HEK293 (cell line): ENCODE measurements around the gene IL20RA.
A peak's percentile ranks its signal among the peaks of the same experiment; 100 is the strongest.

ENCODE experiments used
- CTCF ChIA-PET: fragments of 350-600 bp; formaldehyde crosslinking; extraction: SDS; loops from one replicate; lab custom pipeline; 2021; ENCODE audit warnings: antibody characterized with exemption; lab: Yijun Ruan, JAX
- POLR2A ChIA-PET: fragments of 300-600 bp; formaldehyde crosslinking; extraction: SDS; loops from one replicate; lab custom pipeline; 2020; ENCODE audit warnings: antibody characterized with exemption, inconsistent platforms; lab: Yijun Ruan, JAX
- H3K27ac ChIP-seq: fragments of 200-500 bp; sonication (Bioruptor generic); 2 replicates; pipeline ENCODE4 v1.5.1; 2014; ENCODE audit warnings: low read depth, low read length, control low read depth, inconsistent platforms; ENCODE audit errors: extremely low read depth
- H3K36me3 ChIP-seq, 2 experiments: fragments of 200-500 bp in 1 of 2; sonication (Bioruptor generic) in 1 of 2; 1 replicate in 1 of 2; 2 replicates in 1 of 2; pipeline ENCODE4 v1.5.1; 2014 to 2017; ENCODE audit warnings: inconsistent platforms in 2 of 2, low read length in 2 of 2; ENCODE audit not compliant: control insufficient read depth in 2 of 2, insufficient read depth in 1 of 2
- H3K4me1 ChIP-seq: fragments of 200-500 bp; sonication (Bioruptor generic); 2 replicates; pipeline ENCODE4 v1.5.1; 2014; ENCODE audit warnings: mild to moderate bottlenecking, low read length, inconsistent platforms; ENCODE audit not compliant: control insufficient read depth, insufficient read depth
- H3K4me3 ChIP-seq: 2 replicates; pipeline ENCODE4 v1.5.1; 2011; ENCODE audit warnings: low read depth, mild to moderate bottlenecking, control low read depth, low read length, moderate library complexity
- H3K9me3 ChIP-seq: fragments of 200-500 bp; sonication (Bioruptor generic); 2 replicates; pipeline ENCODE4 v1.5.1; 2014; ENCODE audit warnings: low read depth, low read length, inconsistent platforms; ENCODE audit not compliant: control insufficient read depth, insufficient read depth
- BCL11A ChIP-seq: fragments of 450-650 bp; formaldehyde crosslinking; IDR thresholded peaks from 2 replicates; pipeline ENCODE4 v1.5.1; 2016; ENCODE audit warnings: low read depth, missing biosample characterization, missing genetic modification characterization
- BCL6B ChIP-seq: fragments of 450-650 bp; formaldehyde crosslinking; IDR thresholded peaks from 2 replicates; pipeline ENCODE4 v1.5.1; 2017; ENCODE audit warnings: missing biosample characterization, missing genetic modification characterization
- FEZF1 ChIP-seq: fragments of 450-650 bp; formaldehyde crosslinking; IDR thresholded peaks from 2 replicates; pipeline ENCODE4 v1.5.1; 2016; ENCODE audit warnings: missing biosample characterization, missing genetic modification characterization
- GFI1B ChIP-seq: fragments of 450-650 bp; formaldehyde crosslinking; IDR thresholded peaks from 2 replicates; pipeline ENCODE4 v1.5.1; 2016; ENCODE audit warnings: missing biosample characterization, missing genetic modification characterization
- IKZF3 ChIP-seq: fragments of 450-650 bp; IDR thresholded peaks from 2 replicates; pipeline ENCODE4 v1.5.0; 2018; ENCODE audit warnings: missing biosample characterization, mild to moderate bottlenecking, missing genetic modification characterization, moderate library complexity
- KLF10 ChIP-seq: fragments of 450-650 bp; IDR thresholded peaks from 2 replicates; pipeline ENCODE4 v1.5.1; 2018; ENCODE audit warnings: missing biosample characterization, mild to moderate bottlenecking, missing genetic modification characterization
- KLF7 ChIP-seq: fragments of 450-650 bp; formaldehyde crosslinking; IDR thresholded peaks from 2 replicates; pipeline ENCODE4 v1.5.1; 2016; ENCODE audit warnings: missing biosample characterization, missing genetic modification characterization, borderline replicate concordance
- OSR2 ChIP-seq: fragments of 450-650 bp; formaldehyde crosslinking; IDR thresholded peaks from 2 replicates; pipeline ENCODE4 v1.5.1; 2016; ENCODE audit warnings: missing biosample characterization, missing genetic modification characterization
- ZEB2 ChIP-seq: fragments of 450-650 bp; formaldehyde crosslinking; IDR thresholded peaks from 2 replicates; pipeline ENCODE4 v1.5.1; 2016; ENCODE audit warnings: missing biosample characterization, missing genetic modification characterization
- ZNF10 ChIP-seq: fragments of 450-650 bp; formaldehyde crosslinking; IDR thresholded peaks from 2 replicates; pipeline ENCODE4 v1.5.1; 2017; ENCODE audit warnings: missing biosample characterization, missing genetic modification characterization
- ZNF133 ChIP-seq: fragments of 450-650 bp; formaldehyde crosslinking; IDR thresholded peaks from 2 replicates; pipeline ENCODE4 v1.5.1; 2016; ENCODE audit warnings: missing biosample characterization, missing genetic modification characterization
- ZNF157 ChIP-seq: fragments of 450-650 bp; formaldehyde crosslinking; IDR thresholded peaks from 2 replicates; pipeline ENCODE4 v1.5.1; 2016; ENCODE audit warnings: missing biosample characterization, missing genetic modification characterization
- ZNF16 ChIP-seq: fragments of 450-650 bp; formaldehyde crosslinking; IDR thresholded peaks from 2 replicates; pipeline ENCODE4 v1.5.1; 2016; ENCODE audit warnings: low read depth, missing biosample characterization, missing genetic modification characterization
- ZNF174 ChIP-seq: fragments of 450-650 bp; formaldehyde crosslinking; IDR thresholded peaks from 2 replicates; pipeline ENCODE4 v1.5.0; 2017; ENCODE audit warnings: missing biosample characterization, mild to moderate bottlenecking, missing genetic modification characterization
- ZNF18 ChIP-seq: fragments of 450-650 bp; formaldehyde crosslinking; IDR thresholded peaks from 2 replicates; pipeline ENCODE4 v1.5.1; 2016; ENCODE audit warnings: missing biosample characterization, missing genetic modification characterization
- ZNF24 ChIP-seq: fragments of 450-650 bp; formaldehyde crosslinking; IDR thresholded peaks from 2 replicates; pipeline ENCODE4 v1.5.1; 2016; ENCODE audit warnings: missing biosample characterization, missing genetic modification characterization
- ZNF26 ChIP-seq: fragments of 450-650 bp; formaldehyde crosslinking; IDR thresholded peaks from 2 replicates; pipeline ENCODE4 v1.5.1; 2016; ENCODE audit warnings: missing biosample characterization, missing genetic modification characterization
- ZNF510 ChIP-seq: fragments of 450-650 bp; formaldehyde crosslinking; IDR thresholded peaks from 2 replicates; pipeline ENCODE4 v1.5.1; 2018; ENCODE audit warnings: mild to moderate bottlenecking, missing genetic modification characterization, missing biosample characterization; ENCODE audit not compliant: insufficient replicate concordance
- ZNF600 ChIP-seq: fragments of 450-650 bp; formaldehyde crosslinking; IDR thresholded peaks from 2 replicates; pipeline ENCODE4 v1.5.1; 2016; ENCODE audit warnings: missing biosample characterization, missing genetic modification characterization
- ZNF626 ChIP-seq: fragments of 450-650 bp; sonication (Bioruptor Pico); formaldehyde crosslinking; IDR thresholded peaks from 2 replicates; pipeline ENCODE4 v1.5.1; 2018; ENCODE audit warnings: missing biosample characterization, missing genetic modification characterization, inconsistent platforms
- ZNF660 ChIP-seq: fragments of 450-650 bp; IDR thresholded peaks from 2 replicates; pipeline ENCODE4 v1.5.1; 2018; ENCODE audit warnings: missing biosample characterization, mild to moderate bottlenecking, missing genetic modification characterization
- ZNF791 ChIP-seq: fragments of 450-650 bp; formaldehyde crosslinking; IDR thresholded peaks from 2 replicates; pipeline ENCODE4 v1.5.1; 2016; ENCODE audit warnings: missing biosample characterization, missing genetic modification characterization
- ZXDB ChIP-seq: fragments of 450-650 bp; formaldehyde crosslinking; IDR thresholded peaks from 2 replicates; pipeline ENCODE4 v1.5.1; 2016; ENCODE audit warnings: missing biosample characterization, missing genetic modification characterization
- TF ChIP-seq, protein P1 (sequence below): fragments of 450-650 bp; formaldehyde crosslinking; IDR thresholded peaks from 2 replicates; pipeline ENCODE4 v1.5.1; 2017; ENCODE audit warnings: missing biosample characterization, missing genetic modification characterization
- TF ChIP-seq, protein P2 (sequence below): fragments of 450-650 bp; formaldehyde crosslinking; IDR thresholded peaks from 2 replicates; pipeline ENCODE4 v1.5.1; 2016; ENCODE audit warnings: missing biosample characterization, missing genetic modification characterization
- TF ChIP-seq, protein P3 (sequence below): fragments of 450-650 bp; formaldehyde crosslinking; IDR thresholded peaks from 2 replicates; pipeline ENCODE4 v1.5.1; 2017; ENCODE audit warnings: missing biosample characterization, missing genetic modification characterization

IL20RA gene

DNA sequence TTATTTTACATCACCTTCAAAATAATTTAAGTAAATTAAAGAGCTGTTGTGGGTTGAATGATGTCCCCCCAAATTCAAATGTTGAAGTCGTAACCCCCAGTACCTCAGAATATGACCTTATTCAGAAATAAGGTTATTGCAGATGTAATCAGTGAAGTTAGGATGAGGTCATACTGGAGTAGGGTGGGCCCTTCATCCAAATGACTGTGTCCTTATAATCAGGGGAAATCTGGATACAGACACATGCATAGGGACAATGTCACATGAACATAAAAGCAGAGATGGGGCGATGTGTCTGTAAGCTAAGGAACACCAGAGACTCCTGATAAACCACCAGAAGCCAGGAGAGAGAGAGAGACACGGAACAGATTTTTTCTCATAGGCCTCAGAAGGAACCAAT, 13.3 kb upstream of the IL20RA start (continued):
- TF ChIP-seq, protein P1, sequence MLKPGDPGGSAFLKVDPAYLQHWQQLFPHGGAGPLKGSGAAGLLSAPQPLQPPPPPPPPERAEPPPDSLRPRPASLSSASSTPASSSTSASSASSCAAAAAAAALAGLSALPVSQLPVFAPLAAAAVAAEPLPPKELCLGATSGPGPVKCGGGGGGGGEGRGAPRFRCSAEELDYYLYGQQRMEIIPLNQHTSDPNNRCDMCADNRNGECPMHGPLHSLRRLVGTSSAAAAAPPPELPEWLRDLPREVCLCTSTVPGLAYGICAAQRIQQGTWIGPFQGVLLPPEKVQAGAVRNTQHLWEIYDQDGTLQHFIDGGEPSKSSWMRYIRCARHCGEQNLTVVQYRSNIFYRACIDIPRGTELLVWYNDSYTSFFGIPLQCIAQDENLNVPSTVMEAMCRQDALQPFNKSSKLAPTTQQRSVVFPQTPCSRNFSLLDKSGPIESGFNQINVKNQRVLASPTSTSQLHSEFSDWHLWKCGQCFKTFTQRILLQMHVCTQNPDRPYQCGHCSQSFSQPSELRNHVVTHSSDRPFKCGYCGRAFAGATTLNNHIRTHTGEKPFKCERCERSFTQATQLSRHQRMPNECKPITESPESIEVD (tag by site-specific recombination), result no peak
- no peak for TF ChIP-seq ZNF157
- no peak for TF ChIP-seq ZNF174

- H3K9me3 ChIP-seq, result no peaks in the 10 kb centered on the region
- H3K4me3 ChIP-seq, result no peak overlapping the region
- H3K4me1 ChIP-seq, result no peaks in the 10 kb centered on the region
- TF ChIP-seq BCL6B (tag by site-specific recombination), result no peak
- 0 out of 2 replicates have a peak, but pooled peaks have one; percentile 45 for TF ChIP-seq FEZF1 (tag by site-specific recombination)
- no peak for TF ChIP-seq OSR2 (tag by site-specific recombination)
- no peak for TF ChIP-seq ZNF26
- TF ChIP-seq ZNF791 (tag by site-specific recombination), result no peak
- TF ChIP-seq ZNF660 (tag by site-specific recombination), result no peak
- TF ChIP-seq, protein P2, sequence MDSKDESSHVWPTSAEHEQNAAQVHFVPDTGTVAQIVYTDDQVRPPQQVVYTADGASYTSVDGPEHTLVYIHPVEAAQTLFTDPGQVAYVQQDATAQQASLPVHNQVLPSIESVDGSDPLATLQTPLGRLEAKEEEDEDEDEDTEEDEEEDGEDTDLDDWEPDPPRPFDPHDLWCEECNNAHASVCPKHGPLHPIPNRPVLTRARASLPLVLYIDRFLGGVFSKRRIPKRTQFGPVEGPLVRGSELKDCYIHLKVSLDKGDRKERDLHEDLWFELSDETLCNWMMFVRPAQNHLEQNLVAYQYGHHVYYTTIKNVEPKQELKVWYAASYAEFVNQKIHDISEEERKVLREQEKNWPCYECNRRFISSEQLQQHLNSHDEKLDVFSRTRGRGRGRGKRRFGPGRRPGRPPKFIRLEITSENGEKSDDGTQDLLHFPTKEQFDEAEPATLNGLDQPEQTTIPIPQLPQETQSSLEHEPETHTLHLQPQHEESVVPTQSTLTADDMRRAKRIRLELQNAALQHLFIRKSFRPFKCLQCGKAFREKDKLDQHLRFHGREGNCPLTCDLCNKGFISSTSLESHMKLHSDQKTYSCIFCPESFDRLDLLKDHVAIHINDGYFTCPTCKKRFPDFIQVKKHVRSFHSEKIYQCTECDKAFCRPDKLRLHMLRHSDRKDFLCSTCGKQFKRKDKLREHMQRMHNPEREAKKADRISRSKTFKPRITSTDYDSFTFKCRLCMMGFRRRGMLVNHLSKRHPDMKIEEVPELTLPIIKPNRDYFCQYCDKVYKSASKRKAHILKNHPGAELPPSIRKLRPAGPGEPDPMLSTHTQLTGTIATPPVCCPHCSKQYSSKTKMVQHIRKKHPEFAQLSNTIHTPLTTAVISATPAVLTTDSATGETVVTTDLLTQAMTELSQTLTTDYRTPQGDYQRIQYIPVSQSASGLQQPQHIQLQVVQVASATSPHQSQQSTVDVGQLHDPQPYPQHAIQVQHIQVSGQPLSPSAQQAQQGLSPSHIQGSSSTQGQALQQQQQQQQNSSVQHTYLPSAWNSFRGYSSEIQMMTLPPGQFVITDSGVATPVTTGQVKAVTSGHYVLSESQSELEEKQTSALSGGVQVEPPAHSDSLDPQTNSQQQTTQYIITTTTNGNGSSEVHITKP, result no peak
- TF ChIP-seq ZNF510, result no peak
- TF ChIP-seq ZNF10 (tag by site-specific recombination), result peak; percentile 79
- TF ChIP-seq ZNF133, result no peak
- no peak for TF ChIP-seq ZNF24 (tag by site-specific recombination)
- TF ChIP-seq IKZF3 (tag by site-specific recombination), result no peak
- TF ChIP-seq ZXDB (tag by site-specific recombination), result no peak
- TF ChIP-seq ZEB2 (tag by site-specific recombination), result no peak
- TF ChIP-seq GFI1B (tag by site-specific recombination), result peak; percentile 71
- no peak for TF ChIP-seq ZNF600 (tag by site-specific recombination)
- no peak for TF ChIP-seq KLF7 (tag by site-specific recombination)
- TF ChIP-seq ZNF16 (tag by site-specific recombination), result no peak
- no peak for TF ChIP-seq BCL11A (tag by site-specific recombination)
- TF ChIP-seq, protein P3, sequence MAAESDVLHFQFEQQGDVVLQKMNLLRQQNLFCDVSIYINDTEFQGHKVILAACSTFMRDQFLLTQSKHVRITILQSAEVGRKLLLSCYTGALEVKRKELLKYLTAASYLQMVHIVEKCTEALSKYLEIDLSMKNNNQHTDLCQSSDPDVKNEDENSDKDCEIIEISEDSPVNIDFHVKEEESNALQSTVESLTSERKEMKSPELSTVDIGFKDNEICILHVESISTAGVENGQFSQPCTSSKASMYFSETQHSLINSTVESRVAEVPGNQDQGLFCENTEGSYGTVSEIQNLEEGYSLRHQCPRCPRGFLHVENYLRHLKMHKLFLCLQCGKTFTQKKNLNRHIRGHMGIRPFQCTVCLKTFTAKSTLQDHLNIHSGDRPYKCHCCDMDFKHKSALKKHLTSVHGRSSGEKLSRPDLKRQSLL (tag by site-specific recombination), result no peak
- no peak for TF ChIP-seq ZNF18 (tag by site-specific recombination)
- TF ChIP-seq KLF10 (tag by site-specific recombination), result no peak
- TF ChIP-seq ZNF626 (tag by site-specific recombination), result no peak
- ChIA-PET CTCF (interaction anchor here (0.6 to 1.4 kb wide), 5 partner anchors 13 to 121 kb away, joined by 3 to 5 read pairs (median 3); no protein-coding TSS in a partner anchor), POLR2A (no interaction called here)
- H3K27ac ChIP-seq, result no peak overlapping the region
- no peaks in the 10 kb centered on the region for H3K36me3 ChIP-seq
Measured at GRCh38 chr6:137056121-137056880, 11.5 kb upstream of the IL20RA start.
